Endodermal cell (in vitro differentiated cells): ENCODE data around the gene ZNF804A. TPM values are rescaled to one million over a fixed set of nuclear protein-coding genes. Genes with fewer than 3 reads are reported as not detected.
A peak's percentile ranks its signal among the peaks of the same experiment; 100 is the strongest.
"Not testable (repeated sequence)": the region's sequence is repeated elsewhere in the genome, so short reads cannot be mapped to it uniquely, and the experiment has no call there.

ENCODE experiments used
- DNase-seq: peaks from one replicate; pipeline ENCODE4 v3.0.0-alpha.2; 2017
- H3K27ac ChIP-seq: 2 replicates; pipeline ENCODE4 v1.5.1; 2013; ENCODE audit warnings: mild to moderate bottlenecking, low read depth, low read length, moderate library complexity
- H3K27me3 ChIP-seq: 2 replicates; pipeline ENCODE4 v1.6.1; 2013; ENCODE audit warnings: mild to moderate bottlenecking, low read length, moderate library complexity; ENCODE audit not compliant: insufficient read depth, control insufficient read depth, poor library complexity, severe bottlenecking
- H3K36me3 ChIP-seq: 2 replicates; pipeline ENCODE4 v1.7.0; 2013; ENCODE audit warnings: mild to moderate bottlenecking, low read length, moderate library complexity; ENCODE audit not compliant: control insufficient read depth, insufficient read depth
- H3K4me1 ChIP-seq: one replicate; pipeline ENCODE4 v1.7.0; 2013; ENCODE audit warnings: low read length; ENCODE audit not compliant: control insufficient read depth, insufficient read depth
- H3K4me3 ChIP-seq: 2 replicates; pipeline ENCODE4 v1.5.1; 2013; ENCODE audit warnings: mild to moderate bottlenecking, low read length, moderate library complexity
- H3K9ac ChIP-seq: 2 replicates; pipeline ENCODE4 v1.6.1; 2013; ENCODE audit warnings: mild to moderate bottlenecking, low read length, moderate library complexity; ENCODE audit not compliant: poor library complexity, severe bottlenecking; ENCODE audit errors: extremely low read depth
- H3K9me3 ChIP-seq: 2 replicates; pipeline ENCODE4 v1.6.1; 2013; ENCODE audit warnings: mild to moderate bottlenecking, low read length, moderate library complexity; ENCODE audit not compliant: control insufficient read depth
- H3K27ac Mint-ChIP-seq: 2 replicates; pipeline ENCODE4 v1.8.0; 2020; ENCODE audit warnings: mixed read lengths
- H3K27me3 Mint-ChIP-seq: 2 replicates; pipeline ENCODE4 v1.8.0; 2021; ENCODE audit warnings: mild to moderate bottlenecking, mixed read lengths; ENCODE audit not compliant: insufficient read depth
- H3K36me3 Mint-ChIP-seq: 2 replicates; pipeline ENCODE4 v1.8.0; 2020; ENCODE audit warnings: low read depth, mixed read lengths
- H3K4me1 Mint-ChIP-seq: 2 replicates; pipeline ENCODE4 v1.8.0; 2020; ENCODE audit warnings: mixed read lengths
- H3K4me3 Mint-ChIP-seq: 2 replicates; pipeline ENCODE4 v1.8.0; 2020; ENCODE audit warnings: mild to moderate bottlenecking, moderate library complexity, mixed read lengths
- H3K9me3 Mint-ChIP-seq: 2 replicates; pipeline ENCODE4 v1.8.0; 2020; ENCODE audit warnings: mild to moderate bottlenecking, mixed read lengths
- WGBS, 2 experiments: methylation state at CpG; one replicate each; pipeline versions ENCODE4 v1.1.5 to v1.1.7; 2013; ENCODE audit warnings: missing lambda C conversion rate in 2 of 2, mixed read lengths in 1 of 2; ENCODE audit not compliant: insufficient coverage in 1 of 2, insufficient read length in 1 of 2; 5-methylcytosine and 5-hydroxymethylcytosine counted together
- total RNA-seq, 2 donors: library from RNA; stranded (reverse); fragmentation: NEBNext Ultra II Directional in 1 of 2; extraction: Animal tissue kit (Norgen Biotek cat#: 25700) in 1 of 2; gene quantifications; 2 replicates in 1 of 2; 3 replicates in 1 of 2; pipeline ENCODE4 v1.2.1, GENCODE V29; 2021
- TF ChIP-seq, protein P1 (sequence below): fragments of 200-600 bp; sonication (generic); conservative IDR thresholded peaks from 2 replicates; pipeline ENCODE4 v1.5.0; 2021; ENCODE audit warnings: antibody characterized with exemption, mild to moderate bottlenecking

ZNF804A gene
- total RNA-seq, 2 donors from 2014 or later, result 0.15 TPM; not detected in 1

DNA sequence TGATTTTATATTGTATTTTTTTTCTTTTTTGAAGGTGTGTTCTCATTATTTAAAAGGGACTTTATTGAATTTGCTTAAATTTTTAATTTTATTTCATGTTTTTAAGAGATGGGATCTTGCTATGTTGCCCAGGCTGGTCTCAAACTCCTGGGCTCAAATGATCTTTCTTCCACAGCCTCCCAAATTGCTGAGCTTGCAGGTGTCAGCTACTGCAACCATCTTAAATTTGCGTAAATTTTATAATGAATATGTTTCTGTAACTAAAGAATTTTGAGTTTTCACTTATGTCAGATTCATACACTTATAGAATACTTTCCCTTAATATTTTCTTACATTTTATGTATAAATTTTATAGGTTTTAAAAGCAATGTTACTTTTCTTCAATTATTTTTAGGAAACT lies 157.8 kb downstream of the ZNF804A start:
- no peaks in the 10 kb centered on the region for H3K27me3 ChIP-seq
- no peaks in the 10 kb centered on the region for H3K27me3 Mint-ChIP-seq

DNA sequence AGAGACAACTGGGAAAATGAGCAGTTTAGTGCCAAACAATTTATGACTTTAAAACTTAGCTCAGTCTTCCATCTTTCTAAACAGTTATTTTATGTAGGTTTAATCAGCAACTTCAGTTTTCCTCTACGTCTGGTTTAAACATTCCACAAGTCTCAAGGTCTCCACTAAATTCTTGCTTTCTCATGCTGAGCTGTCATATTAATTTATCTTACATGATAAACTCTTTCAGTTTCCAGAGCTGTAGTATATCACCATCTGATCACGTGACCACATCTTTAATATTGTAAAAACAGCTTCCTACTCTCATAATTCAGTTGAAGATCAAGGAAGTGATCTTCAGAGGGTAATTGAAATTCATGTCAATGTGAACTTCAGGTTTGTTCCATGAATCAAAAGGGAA lies 158.6 kb downstream of the ZNF804A start:
- Histone ChIP-seq H3K4me1 (no peaks in the 10 kb centered on the region), H3K9ac (no peak overlapping the region), H3K36me3 (no peaks in the 10 kb centered on the region), H3K27me3 (no peaks in the 10 kb centered on the region), H3K9me3 (no peaks in the 10 kb centered on the region), H3K4me3 (no peak overlapping the region), H3K27ac (no peak overlapping the region)
- no peak overlapping the region for H3K27ac Mint-ChIP-seq
- TF ChIP-seq, protein P1, sequence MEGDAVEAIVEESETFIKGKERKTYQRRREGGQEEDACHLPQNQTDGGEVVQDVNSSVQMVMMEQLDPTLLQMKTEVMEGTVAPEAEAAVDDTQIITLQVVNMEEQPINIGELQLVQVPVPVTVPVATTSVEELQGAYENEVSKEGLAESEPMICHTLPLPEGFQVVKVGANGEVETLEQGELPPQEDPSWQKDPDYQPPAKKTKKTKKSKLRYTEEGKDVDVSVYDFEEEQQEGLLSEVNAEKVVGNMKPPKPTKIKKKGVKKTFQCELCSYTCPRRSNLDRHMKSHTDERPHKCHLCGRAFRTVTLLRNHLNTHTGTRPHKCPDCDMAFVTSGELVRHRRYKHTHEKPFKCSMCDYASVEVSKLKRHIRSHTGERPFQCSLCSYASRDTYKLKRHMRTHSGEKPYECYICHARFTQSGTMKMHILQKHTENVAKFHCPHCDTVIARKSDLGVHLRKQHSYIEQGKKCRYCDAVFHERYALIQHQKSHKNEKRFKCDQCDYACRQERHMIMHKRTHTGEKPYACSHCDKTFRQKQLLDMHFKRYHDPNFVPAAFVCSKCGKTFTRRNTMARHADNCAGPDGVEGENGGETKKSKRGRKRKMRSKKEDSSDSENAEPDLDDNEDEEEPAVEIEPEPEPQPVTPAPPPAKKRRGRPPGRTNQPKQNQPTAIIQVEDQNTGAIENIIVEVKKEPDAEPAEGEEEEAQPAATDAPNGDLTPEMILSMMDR, result no peak
- 90 to 100% methylated on average over 1 to 2 of the region's 2 CpGs for WGBS, 2 experiments
- no peaks in the 10 kb centered on the region for H3K36me3 Mint-ChIP-seq
- H3K9me3 Mint-ChIP-seq, result no peaks in the 10 kb centered on the region
- no peak overlapping the region for H3K4me3 Mint-ChIP-seq
- H3K4me1 Mint-ChIP-seq, result peaks cover 5% of the 10 kb centered on the region
- no peaks in the 10 kb centered on the region for H3K27me3 Mint-ChIP-seq
- DNase-seq, result no peak

More for the DNA sequence above, 157.8 kb downstream of the ZNF804A start:
- TF ChIP-seq, protein P1, result no peak
- no peaks in the 10 kb centered on the region for H3K36me3 ChIP-seq
- no peak for DNase-seq
- no peaks in the 10 kb centered on the region for H3K9me3 Mint-ChIP-seq
- H3K4me3 Mint-ChIP-seq, result no peak overlapping the region
- H3K36me3 Mint-ChIP-seq, result no peaks in the 10 kb centered on the region
- no peak overlapping the region for H3K27ac ChIP-seq
- H3K4me3 ChIP-seq, result no peak overlapping the region
- H3K27ac Mint-ChIP-seq, result no peak overlapping the region
- no peaks in the 10 kb centered on the region for H3K4me1 ChIP-seq
- H3K9me3 ChIP-seq, result no peaks in the 10 kb centered on the region
- no peak overlapping the region for H3K9ac ChIP-seq
- H3K4me1 Mint-ChIP-seq, result peaks cover 5% of the 10 kb centered on the region
- no CpG with 5 or more reads among the region's 1 CpG for WGBS, 2 experiments

DNA sequence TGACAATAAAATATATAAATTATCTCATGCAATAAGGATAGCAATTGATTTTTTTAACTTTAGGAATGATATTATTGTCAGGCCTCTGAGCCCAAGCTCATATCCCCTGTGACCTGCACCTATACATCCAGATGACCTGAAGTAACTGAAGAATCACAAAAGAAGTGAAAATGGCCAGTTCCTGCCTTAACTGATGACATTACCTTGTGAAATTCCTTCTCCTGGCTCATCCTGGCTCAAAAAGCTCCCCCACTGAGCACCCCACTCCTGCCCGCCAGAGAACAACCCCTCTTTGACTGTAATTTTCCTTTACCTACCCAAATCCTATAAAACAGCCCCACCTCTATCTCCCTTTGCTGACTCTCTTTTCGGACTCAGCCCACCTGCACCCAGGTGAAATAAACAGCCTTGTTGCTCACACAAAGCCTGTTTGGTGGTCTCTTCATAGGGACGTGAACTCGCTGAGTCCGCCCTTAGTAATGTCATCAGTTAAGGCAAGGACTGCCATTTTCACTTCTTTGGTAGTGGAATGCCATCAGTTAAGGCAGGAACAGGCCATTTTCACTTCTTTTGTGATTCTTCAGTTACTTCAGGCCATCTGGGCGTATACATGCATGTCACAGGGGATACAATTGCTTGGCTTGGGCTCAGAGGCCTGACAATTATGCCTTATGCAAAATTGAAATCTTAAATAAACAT lies 161.4 kb downstream of the ZNF804A start:
- H3K4me3 ChIP-seq, H3K4me3 Mint-ChIP-seq, H3K4me1 ChIP-seq, H3K9me3 Mint-ChIP-seq, H3K27me3 Mint-ChIP-seq, H3K9ac ChIP-seq, H3K27ac ChIP-seq, H3K36me3 ChIP-seq, H3K9me3 ChIP-seq, H3K4me1 Mint-ChIP-seq, H3K27me3 ChIP-seq, H3K36me3 Mint-ChIP-seq: not testable (repeated sequence)
- DNase-seq, result peak; percentile 70
- 82% methylated on average over 6 of the region's 6 CpGs; no CpG with 5 or more reads in 1 of the 2 experiments for WGBS, 2 experiments
- H3K27ac Mint-ChIP-seq, result peak overlapping the region; percentile 88
